Femur (tissue), 1 donor: ENCODE measurements around the gene FGF3.
"Not testable (repeated sequence)": the region's sequence is repeated elsewhere in the genome, so short reads cannot be mapped to it uniquely, and the experiment has no call there.

Source experiments
- DNase-seq: peaks from one replicate; pipeline ENCODE4 v3.0.0-alpha.2; 2017

The FGF3 gene

GRCh38 chr11:69802590-69802989 lies 16.6 kb downstream of the FGF3 start:
- DNase-seq: no peak

DNA sequence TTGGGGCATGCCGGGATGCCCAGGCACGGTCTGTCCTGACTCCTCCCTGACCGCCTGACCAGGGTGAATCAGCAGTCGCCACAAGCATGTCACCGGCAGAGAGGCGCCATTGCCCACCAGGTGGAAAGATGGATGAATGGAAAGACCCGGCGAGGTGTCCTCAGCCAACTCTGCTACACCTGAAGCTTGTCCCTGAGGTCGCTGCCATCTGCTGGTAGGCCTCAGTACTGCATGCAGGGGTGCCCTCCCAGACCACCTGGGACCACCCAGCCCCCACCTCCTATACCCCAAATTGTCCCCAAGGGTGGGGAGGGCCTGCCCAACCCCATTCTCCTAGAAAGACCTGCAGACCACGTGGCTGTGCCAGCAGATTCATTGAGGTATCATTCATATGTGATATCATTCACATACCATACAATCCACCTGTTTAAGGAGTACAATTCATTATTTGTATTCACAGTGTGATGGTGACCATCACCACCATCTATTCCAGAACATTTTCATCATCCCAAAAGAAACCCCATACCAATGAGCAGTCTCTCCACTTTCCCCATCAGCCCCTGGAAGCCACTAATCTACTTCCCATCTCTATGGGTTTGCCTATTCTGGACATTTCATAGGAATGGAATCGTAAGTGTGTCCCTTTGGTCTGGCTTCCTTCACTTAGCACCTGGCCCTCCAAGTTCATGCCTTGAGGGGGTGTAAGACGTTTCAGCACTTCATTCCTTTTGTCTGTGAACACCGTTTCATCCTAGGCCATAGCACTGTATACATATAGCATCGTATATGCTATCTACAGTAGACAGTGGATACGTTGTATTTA lies 17.5 kb downstream of the FGF3 start:
- DNase-seq: no peak

- DNase-seq: no peak
Measured at GRCh38 chr11:69800278-69800677, 18.9 kb downstream of the FGF3 start.

DNA sequence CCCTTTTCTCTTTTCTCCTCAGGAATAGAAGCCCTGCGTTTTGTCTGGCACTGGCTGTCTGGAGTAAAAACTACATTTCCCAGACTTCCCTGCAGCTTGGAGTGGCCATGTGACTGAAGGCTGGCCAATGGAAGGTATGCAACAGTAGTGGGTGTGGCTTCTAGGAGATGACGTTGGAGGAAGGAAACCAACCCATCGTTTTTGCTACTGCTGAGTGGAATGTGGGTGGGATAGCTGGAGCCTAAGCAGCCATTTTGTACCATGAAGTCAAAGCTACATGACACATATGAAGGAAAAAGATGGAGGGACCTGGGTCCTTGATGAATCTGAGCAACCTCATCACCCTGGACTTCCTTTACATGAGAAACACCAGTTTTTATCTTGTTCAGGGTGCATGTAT lies 19.6 kb downstream of the FGF3 start:
- no peak for DNase-seq

DNA sequence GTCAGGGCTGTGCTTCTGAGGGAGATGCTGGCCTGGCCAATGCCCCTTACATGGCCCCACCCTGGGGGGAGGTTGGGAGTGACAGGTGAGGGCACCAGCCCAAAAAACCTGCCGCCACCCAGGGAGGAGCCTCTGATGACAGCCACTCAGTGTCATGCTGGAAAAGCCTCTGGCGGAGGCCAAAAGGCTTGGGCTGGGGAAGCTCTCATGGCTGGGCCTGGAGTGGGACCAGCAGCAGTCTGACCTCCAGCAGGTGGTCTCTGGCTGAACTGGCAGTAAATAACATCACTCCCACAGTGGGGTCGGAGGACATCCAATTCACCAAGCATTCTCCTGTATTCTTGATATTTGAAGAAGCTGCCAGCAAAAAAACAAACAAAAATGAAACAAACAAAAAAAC lies 20.1 kb downstream of the FGF3 start:
- no peak for DNase-seq

DNA sequence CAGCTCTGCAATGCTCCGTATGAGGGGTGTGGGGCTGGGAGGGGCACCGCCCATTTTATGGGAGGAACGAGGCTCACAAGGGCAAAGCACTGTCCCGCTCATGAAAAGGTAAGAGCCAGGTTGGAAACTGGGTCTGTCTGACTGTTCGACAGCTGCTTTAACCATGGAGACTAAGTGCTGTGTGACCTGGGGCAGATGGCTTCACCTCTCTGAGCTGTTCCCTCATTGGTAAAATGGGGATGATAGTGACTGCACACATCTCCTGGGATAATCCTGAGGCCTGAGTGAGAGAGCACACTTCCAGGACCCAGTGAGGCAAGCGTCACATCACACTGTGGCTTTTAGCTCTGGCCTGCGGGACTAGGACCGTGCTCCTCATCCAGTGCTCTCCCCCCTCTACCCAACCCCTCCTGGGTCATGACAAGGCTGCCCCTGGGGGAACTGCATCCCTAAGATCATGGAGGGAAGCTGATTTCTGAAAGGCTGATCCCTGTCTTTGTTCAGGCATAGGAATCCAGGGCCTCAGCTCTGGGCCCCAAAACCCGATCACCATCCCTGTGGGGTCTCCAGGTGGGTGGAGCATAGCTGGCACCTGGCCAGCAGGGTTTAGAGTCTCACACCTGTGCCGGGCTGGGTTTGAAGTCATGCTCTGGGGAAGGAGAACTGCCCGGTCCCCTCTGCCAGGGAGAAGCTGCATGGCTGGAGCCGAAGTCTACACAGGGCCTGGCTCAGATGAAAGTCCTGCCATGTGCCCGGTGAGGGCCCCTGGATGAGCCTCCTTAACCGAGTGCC lies 21.3 kb downstream of the FGF3 start:
- no peak for DNase-seq

- DNase-seq: no peak
Measured at GRCh38 chr11:69797156-69797555, 22.1 kb downstream of the FGF3 start.

- no peak for DNase-seq
Measured at GRCh38 chr11:69796063-69796462, 23.2 kb downstream of the FGF3 start.

DNA sequence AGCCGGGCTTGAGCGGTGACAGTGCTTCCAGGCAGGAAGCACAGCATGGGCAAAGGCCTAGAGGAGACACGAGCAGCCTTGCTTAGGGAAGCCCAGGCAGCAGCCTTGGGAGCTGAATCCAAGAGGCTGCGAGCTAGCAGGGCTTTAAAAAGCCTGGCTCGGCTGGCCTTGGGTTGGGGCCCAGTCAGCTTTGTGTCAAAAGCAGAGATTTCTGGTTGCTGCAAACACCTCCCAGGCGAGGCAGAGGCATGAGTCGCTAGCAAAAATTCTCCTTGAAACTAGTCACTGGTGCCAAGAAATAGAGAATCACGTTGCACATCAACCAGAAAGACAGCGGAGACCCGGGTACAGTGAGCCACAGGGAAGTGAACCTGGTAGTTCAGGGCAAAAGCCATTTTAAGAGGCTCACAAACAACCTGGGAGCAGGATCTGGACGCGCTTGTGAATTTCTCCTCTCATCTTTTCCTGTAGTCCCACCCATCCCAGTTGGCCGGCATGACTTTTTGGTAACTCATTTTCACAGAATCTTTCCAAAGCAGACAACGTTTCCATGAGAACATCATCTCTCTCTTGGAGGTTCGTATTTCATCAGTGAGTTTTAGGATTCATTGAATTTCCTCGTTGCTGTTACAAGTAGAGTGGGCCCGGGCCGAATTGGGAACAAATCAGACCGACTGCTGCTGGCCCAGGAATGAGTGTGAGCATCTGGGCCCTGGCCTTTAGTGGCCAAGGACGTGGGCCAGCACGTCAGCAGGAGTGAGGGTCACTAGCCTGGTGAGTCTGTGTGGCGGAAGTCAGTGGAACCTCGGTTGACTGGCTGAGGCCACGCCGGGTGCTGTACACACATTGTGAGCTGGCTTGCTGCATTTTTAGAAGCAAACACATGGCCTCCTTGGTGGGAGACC lies 27.7 kb downstream of the FGF3 start:
- peak; percentile 85 for DNase-seq

DNA sequence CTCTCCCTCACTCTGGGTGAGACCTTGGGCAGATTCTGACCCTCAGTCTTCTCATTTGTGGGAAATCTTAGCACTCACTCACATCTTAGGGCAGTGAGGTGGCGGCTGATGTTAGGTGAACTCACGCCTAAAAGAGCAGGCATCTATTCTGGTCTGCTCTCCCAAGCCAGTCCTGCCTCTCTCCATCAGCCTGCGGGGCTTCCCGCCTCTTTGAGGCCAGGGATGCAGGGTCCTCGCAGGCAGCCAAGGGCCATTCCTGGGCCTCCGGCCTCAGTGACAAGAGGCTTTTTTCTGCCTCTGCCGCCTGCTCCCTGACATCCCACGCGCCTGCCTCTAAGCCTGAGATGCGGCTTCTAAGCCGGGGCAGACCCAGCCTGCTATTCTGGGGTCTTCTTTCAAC lies 30.3 kb downstream of the FGF3 start:
- DNase-seq: no peak

GRCh38 chr11:69787906-69788305 lies 31.3 kb downstream of the FGF3 start:
- DNase-seq: no peak

GRCh38 chr11:69787457-69787856 lies 31.8 kb downstream of the FGF3 start:
- no peak for DNase-seq

DNA sequence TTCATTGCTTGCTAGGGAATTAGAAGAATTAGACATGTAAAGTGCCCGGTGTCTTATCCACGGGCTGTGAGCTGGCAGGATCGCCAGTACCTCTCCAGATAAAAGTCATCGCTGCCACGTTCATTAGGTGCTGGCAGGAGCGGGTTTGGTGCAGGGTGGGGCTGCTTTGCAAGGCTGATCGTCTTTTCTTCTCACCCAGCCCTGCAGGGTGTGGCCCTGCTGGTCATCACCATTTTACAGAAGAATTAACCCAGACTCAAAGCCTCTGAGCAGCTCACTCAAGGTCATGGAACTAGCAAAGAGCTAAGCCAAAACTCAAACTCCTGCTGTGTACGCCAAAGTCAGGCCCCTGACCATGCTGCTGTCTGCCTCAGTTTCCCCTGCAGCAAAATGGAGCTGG lies 38.0 kb downstream of the FGF3 start:
- no peak for DNase-seq

DNA sequence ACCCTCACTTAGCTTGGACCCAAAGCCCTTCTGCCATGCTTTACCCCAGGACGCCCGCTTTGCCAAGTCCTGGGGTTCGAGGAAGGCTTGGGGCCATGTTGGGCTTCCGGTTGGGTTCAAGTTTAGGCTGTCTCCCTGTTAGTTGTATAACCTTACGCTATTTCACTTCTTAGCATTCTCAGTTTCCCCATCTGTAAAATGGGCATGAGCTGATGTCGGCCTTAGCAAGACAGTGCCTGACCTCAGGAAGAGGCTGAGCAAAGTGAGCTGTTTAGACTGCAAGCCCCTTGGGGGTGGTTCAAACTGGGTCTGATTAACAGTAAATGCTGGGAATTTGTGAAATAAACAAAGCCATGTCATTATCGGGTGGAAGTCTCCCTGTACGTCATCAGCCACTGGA lies 40.8 kb downstream of the FGF3 start:
- no peak for DNase-seq

DNA sequence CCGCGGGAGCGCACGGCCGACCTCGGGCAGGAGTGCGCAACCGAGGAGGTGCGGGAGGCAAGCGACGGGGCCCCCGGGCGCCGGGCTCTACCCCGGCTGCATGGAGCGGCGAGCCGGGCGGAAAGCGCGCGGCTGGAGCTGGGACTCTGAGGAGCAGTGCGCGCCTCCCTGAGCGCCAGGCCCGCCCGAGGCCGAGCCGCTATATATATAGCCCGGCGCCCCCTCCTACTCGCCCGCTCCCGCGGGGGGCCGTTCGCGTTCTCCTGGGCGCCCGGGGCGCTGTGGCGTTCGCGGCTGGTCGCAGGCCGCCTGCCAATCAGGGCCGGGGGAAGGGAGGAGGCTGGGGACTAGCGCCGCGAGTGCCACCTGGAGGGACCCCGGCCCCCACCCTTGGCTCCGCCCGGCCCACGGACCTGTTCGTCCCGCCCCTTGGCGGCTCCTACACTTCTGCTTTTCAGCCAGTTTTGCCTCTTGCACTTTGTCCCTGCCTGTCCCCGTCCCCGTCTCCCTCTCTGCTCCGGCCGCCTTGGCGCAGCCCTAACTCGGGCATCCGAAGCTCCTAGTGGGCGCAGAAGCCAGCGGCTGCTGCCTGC lies 44.0 kb downstream of the FGF3 start, which contains the start of gene FGF4:
TSS of gene FGF4 (minus strand) at position 179 of the 593 bp plus-strand sequence. CDS start 257 bp downstream, outside the sequence.
- no peak for DNase-seq

DNA sequence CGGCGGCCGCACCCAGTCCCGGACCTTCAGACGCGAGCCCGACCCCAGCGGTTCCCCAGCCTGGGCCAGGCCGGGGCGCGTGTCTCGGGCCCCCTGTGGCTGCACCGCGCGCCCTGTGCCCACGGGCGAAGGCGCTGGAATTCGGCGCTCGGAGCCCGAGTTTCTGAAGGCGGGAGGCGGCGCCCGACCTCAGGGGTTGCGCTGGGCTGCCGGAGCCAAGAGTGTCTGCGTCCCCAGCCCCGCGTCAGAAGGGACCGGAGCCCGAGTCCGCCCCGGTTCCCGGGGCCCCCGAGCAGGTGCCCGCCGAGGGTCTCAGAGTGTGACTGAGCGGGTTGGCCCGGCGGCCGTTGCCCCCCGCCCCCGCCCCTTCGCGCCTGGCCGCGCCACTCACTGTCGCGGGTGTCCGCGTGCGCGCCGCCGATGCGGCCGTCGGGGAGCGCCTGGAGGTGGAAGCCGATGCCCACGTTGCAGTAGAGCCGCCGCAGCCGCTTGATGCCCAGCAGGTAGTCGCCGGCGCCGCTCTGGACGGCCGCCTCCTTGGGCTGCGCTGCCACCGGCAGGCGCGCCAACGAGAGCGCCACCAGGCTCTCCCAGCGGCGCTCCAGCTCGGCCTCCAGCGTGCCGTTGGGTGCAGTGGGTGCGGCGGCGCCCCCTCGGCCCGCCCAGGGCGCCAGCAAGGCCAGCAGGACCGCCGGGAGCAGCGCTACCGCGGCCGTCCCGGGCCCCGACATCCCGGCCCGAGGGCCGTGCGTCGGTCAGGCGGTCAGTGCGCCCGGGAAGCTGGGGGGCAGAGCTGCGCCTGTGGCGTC lies 44.7 kb downstream of the FGF3 start:
- no peak for DNase-seq

DNA sequence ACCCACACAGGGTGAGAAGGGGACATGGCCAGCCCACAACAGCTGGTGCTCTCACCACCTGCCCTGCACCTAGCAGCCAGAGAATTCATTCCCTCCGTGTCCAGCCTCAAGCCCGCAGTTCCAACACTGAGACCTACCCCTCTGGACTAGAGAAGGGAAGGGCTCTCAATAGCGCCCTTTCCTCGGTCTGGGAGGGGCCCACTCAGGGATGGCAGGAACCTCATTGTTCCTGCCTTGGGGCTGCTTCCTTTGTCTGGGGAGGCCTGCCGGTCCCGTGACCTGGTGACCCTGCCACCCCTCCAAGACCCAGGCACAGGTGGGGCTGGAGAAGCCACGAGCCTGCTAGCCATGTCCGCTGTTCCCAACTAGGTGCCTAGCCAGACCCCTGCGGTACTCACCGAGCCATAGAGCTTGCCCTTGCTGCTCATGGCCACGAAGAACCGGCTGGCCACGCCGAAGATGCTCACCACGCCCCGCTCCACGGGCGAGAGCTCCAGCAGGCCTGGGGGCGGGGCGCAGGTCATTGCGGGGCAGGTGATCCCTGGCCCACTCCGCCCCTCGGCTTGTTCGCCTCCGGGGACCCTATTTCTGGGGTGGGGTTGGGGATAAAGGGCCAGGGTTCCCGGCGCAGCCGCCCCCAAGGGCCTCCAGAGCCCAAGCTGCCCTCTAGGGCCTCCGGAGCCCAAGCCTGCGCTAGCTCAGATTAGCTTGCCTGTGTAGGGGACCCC lies 45.4 kb downstream of the FGF3 start:
- no peak for DNase-seq

GRCh38 chr11:69771466-69771865 lies 47.8 kb downstream of the FGF3 start:
- DNase-seq: no peak

- DNase-seq: no peak
Measured at GRCh38 chr11:69770540-69770939, 48.7 kb downstream of the FGF3 start.

DNA sequence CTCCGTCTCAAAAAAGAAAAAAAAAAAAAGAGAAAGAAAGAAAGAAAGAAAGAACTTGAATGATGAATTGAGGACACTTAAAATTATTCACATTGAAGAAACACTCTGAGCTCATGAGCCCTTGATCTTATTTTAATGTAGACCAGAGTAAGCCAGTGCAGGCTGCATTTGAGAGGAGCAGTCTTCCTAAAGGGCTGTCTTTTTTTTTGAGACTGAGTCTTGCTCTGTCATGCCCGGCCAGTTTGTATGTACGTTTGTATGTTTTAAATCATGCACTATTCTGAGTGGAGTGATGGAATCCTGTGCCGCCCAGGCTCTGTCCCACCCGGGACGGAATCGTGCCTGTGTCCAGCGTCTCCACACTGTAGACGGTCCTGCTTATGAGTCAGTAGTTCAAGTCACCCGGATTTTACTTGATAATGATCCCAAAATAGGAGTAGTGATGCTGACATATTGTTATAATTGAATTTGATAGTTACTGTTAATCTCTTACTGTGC lies 53.7 kb downstream of the FGF3 start:
- DNase-seq: no peak

DNA sequence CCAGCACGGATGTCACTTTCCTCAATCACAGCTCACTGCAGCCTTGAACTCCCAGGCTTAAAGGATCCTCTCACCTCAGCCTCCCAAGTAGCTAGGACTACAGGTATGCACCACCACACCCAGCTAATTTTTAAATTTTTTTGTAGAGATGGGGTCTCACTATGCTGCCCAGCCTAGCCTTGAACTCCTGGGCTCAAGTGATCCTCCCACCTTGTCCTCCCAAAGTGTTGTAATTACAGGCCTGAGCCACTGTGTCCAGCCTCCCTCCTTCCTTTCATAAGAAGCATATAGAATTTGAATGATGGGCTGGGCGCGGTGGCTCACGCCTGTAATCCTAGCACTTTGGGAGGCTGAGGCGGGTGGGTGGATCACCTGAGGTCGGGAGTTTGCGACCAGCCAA lies 54.3 kb downstream of the FGF3 start:
- not testable (repeated sequence) for DNase-seq
